Heart left ventricle (tissue), 13 donors: ENCODE results near the gene SSX2IP.
"Not testable (repeated sequence)": the region's sequence is repeated elsewhere in the genome, so short reads cannot be mapped to it uniquely, and the experiment has no call there.

Experiments
- CTCF ChIP-seq, 12 donors: fragments of 200-600 bp; sonication (generic) in 4 of 12; IDR thresholded peaks; one replicate each; pipeline versions ENCODE4 v1.5.0 to v1.8.0; 2018 to 2022; ENCODE audit warnings: antibody characterized with exemption in 12 of 12, mild to moderate bottlenecking in 5 of 12
- POLR2A ChIP-seq, 2 donors: fragments of 450-650 bp; IDR thresholded peaks; one replicate each; pipeline ENCODE4 v1.6.1; 2017; ENCODE audit warnings: antibody characterized with exemption in 2 of 2, mild to moderate bottlenecking in 2 of 2, moderate library complexity in 2 of 2
- donor health status: ischemic (EF 13 %, LVEDD 7.1; RV severe dilation, severe dysfunction).
- donor health status: DM: no; HTN: yes; CAD: no.
- donor health status: DM: no; HTN: no; CAD: no.
- donor health status: ischemic (EF 25% LVEDD 6.9; RV normal size, moderate dysfunction).
- donor health status: ischemic (EF 25% LVEDD 5.7; RV mildly dilated, moderate dysfunction).
- donor health status: ischemic (EF 35%, LVEDD 5.7; RV mildly dilated, moderate dysfunction).
- donor health status: nonischemic (EF 11% LVEDD 7.7; RV severe dilation, severe dysfunction).
- donor health status: DM: yes; HTN: yes; CAD: no.
- donor health status: PGD.
- donor health status: ischemic (EF 29% LVEDD 5.4; RV normal size, mild dysfunction).
- donor health status: nonischemic (EF 23%, LVEDD 6.1; RV moderate dilation, normal function).

DNA sequence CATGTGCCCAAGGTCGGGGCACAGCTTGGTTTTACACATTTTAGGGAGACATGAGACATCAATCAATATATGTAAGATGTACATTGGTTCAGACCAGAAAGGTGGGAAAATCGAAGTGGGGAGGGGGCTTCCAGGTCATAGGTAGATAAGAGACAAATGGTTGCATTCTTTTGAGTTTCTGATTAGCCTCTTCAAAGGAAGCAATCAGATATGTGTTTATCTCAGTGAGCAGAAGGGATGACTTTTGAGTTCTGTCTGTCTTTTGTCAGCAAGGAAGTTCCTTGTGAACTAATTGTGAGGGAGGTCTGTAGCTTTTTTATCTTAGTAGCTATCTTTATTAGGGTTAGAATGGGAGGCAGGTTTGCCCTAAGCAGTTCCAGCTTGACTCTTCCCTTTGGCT is 31.6 kb upstream of the SSX2IP start:
- not testable (repeated sequence) for TF ChIP-seq POLR2A, CTCF (IDR thresholded peaks at IDR 0.05)
